H54 (cell line): ENCODE measurements around the gene CDKAL1.
"Not testable (repeated sequence)": the region's sequence is repeated elsewhere in the genome, so short reads cannot be mapped to it uniquely, and the experiment has no call there.

Experiments
- DNase-seq: peaks from one replicate; pipeline ENCODE4 v3.0.0; 2011; ENCODE audit warnings: low spot score, mixed read lengths; ENCODE audit not compliant: insufficient read length
- FAIRE-seq: peaks from 3 replicates; lab custom pipeline; 2011; peaks lifted over from hg19 to GRCh38; lab: Jason Lieb, UNC
- POLR2A ChIP-seq: IDR thresholded peaks from 2 replicates; pipeline ENCODE4 v1.6.1; 2011; ENCODE audit warnings: low read depth, mild to moderate bottlenecking, low read length

The CDKAL1 gene

DNA sequence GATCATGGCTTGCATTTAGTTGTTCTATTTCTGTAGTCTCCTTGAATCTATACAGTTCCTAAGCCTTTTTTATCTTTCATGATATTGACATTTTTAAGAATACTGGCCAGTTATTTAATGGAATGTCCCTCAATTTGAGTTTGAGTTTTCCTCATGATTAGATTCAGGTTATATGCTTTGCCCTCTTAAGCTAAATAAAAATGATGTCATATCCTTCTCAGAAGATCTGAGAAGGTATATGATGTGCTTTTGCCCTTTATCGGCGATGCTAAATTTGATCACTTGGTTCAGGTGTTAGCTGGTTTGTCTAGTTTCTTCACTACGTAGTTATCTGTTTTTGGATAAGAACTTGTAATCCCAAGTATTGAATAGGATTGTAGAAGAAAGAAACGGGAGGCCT is 549.5 kb downstream of the CDKAL1 start:
- FAIRE-seq = no peak
- DNase-seq = no peak
- TF ChIP-seq POLR2A = no peak

DNA sequence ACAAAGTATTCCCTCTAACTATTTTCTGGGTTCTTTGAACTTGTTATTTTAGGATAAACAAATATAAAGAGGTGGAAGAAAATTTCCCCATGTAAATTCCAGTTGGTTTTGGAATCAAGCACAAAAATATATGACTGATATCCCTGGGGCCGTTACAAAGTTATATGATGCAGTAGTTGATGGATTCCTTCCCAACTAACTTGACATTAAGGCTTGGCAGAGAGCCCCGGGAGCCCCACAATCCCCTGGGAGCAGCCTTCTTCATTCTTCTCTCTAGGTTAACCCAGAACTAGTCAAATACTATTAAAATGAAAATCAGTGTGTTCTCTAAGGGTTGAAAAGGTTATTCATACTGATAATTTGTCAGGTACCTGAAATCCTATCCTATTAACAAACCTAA is 550.4 kb downstream of the CDKAL1 start:
- no peak for TF ChIP-seq POLR2A
- no peak for FAIRE-seq

DNA sequence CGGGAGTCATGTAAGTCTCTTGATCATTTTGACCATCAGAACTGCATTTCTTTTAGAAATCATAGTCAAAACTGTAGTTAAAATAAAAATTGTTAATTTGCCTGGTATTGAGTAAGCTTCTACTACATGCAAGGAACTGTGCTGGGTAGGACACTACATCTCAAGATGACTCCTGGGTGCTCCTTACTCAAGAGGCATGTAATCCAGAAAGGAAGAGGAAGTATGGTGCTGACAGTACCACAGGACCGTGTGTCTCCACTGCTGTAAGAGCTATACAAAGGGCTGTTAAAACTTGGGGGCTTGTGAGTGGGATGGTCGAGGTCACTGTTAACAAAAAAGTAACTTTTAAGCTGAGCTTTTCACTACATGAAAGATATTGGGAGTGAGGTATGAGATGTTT is 551.0 kb downstream of the CDKAL1 start:
- no peak for TF ChIP-seq POLR2A
- no peak for DNase-seq
- FAIRE-seq = no peak

More for the DNA sequence above, 550.4 kb downstream of the CDKAL1 start:
- DNase-seq = no peak

DNA sequence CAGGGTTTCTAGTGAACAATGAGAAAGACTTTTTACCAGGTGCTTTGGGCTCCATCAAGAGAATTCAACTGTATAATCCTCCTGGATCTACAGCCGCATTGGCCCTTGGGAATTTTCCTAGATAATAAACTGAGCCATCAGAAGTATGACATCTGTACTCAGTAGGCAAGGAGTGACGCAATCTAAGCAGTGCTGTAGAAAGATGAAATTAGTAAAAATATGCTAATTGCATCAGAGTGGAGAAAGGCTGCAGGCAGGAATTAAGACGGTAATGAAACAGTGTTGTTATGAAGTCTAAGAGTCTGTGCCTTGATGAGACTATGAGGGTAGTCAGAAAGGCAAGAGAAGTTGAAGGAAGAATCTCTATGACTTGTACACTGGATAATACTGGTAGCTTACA is 551.4 kb downstream of the CDKAL1 start:
- TF ChIP-seq POLR2A = no peak
- FAIRE-seq = no peak
- DNase-seq = no peak

DNA sequence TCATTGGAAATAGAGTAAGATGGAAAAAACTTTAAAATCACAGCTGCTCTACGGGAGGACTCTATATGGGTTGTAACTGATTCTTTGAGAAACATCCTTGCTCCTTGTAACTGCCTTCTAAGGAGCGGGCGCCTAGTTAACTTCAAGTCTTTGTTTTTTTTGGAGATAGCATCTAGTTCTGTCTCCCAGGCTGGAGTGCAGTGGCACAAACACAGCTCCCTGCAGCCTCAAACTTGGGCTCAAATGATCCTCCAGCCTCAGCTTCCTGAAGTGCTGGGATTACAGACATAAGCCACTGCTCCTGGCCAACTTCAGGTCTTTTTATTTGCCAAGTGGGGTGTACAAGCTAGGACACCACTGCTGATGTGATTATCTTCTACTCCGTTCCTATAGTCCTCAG is 552.9 kb downstream of the CDKAL1 start:
- TF ChIP-seq POLR2A = no peak
- FAIRE-seq = no peak
- DNase-seq = no peak

DNA sequence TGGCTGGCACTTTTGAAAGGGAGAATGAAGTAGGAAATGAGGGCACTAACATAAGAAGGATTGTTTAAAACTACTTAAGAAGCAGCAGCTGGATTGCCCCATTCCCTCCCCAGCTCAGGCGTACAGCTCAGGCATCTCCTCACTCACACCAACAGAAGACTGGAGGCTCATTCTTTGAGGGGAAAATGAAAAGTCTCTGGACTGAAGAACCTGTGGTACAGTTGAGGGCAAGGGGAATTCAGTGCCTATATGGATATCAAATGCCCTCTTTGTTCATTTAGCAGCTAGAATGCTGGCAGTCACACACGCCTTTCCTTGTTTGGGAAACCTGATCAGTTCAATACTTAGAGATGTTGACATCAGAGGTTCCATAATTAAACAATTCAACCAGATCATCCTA is 557.2 kb downstream of the CDKAL1 start:
- DNase-seq = no peak
- TF ChIP-seq POLR2A = no peak
- FAIRE-seq = no peak

DNA sequence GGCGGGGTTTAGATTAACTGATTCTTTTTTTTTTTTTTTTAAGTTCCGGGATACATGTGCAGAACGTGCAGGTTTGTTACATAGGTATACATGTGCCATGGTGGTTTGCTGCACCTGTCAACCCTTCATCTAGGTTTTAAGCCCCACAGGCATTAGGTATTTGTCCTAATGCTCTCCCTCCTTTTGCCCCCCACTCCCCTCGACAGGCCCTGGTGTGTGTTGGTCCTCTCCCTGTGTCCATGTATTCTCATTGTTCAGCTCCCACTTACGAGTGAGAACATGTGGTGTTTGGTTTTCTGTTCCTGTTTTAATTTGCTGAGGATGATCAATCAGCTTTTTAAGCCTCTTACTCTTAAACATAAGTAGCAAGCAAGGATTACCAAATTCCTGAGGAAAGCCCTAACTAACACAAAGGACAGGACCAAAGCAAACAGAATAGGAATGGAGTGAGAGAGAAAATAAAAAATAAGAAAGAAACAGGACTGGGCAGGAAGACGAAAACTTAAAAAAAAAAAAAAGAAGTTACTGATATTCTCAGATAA is 558.0 kb downstream of the CDKAL1 start:
- not testable (repeated sequence) for DNase-seq, FAIRE-seq

DNA sequence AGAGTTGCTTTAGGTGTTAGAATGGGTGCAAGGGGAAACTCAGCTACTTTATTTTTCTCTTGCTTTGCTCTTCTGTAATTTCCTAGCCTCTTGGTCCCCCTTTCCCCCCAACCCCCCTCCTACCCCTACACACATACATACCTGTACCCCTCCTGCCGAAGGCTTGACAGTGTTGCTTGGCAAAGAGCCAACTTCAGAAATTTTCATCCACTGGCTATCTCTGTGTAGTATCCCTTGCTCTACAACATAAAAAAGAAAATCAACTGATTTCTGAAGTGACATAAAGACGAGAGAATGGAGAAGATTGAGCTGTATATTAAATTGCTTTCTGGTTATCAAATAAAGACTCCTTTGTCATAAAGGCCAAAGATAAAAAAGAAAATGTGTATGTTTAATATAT is 561.2 kb downstream of the CDKAL1 start:
- FAIRE-seq = no peak
- no peak for DNase-seq
- no peak for TF ChIP-seq POLR2A

DNA sequence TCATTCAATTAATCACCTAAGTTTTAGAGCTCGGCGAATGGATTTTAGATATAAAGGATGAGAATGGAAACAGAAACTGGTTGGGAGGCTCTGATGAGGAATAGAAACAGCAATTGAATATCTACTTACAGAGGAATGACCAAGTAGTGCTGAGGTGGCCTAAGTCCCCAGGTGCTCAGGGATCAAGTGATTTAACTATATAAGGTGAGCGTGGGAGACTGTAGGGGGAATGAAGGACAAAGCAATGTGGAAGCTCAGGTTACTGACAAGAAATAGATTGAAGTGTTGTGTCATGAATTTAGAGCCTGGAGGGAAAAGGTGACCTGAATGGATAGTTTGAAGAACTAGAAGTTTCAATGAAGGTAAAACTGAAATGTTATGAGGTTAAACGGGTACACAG is 563.9 kb downstream of the CDKAL1 start:
- no peak for TF ChIP-seq POLR2A
- no peak for DNase-seq
- FAIRE-seq = no peak

DNA sequence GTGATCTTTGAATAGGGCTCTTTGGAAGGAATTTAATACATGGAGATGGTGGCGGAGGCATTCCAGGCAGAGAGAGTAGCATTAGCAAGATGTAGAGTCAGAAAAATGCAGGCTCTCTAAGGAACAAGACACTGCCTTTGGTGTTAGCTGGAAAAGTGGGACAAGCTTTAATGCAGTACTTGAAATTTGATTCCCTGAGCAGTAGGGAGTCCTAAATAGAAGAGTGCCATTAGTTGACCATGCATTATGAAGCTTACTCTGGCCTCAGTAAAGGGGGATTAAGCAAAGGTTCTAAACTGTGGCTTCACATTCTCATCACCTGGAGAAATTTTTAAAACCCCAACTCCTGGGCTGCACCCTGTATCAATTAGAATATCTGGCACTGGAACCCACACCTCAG is 564.5 kb downstream of the CDKAL1 start:
- DNase-seq (no peak), FAIRE-seq (no peak)
- no peak for TF ChIP-seq POLR2A

DNA sequence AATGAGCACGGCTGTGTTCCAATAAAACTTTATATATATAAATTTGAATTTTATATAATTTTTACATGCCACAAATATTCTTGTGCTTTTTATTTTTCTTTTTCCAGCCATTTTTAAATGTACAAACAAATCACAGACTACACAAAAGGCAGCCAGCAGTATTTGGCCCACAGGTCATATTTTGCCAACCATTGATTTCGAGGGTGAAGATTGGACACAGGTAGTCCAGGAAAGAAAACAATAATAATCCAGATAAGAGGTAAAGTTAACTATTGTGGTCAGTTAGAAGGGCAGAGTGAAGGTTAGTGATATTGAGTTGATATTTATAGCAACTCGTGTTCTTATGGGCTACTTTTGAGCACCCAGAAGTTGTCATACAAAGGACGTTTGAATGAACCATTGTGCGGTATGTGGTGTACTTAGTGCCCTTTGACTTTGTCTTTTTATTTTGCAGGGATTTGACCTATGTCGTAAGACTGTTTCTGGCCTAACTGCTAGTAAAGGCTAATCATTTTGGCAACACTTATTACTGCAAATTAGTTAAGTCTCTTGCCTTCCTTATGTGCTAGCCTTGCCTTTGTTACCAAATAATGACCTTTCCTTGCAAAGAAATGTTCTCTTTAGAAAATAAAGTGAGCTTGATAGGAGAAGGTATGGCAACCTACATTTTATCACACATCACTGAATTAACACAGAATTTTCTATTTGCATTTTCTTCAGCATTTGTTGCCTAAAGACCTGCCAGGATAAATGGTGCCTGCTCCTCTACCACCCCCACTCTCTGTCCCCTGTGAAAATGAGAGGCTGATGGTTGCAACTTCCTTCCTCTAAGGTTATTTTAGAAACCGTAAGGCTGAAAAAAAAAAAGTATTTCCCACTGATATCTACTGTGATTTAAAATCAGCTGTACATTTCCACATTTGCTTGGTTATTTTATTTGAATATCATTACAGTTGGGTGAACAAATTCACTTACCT is 565.4 kb downstream of the CDKAL1 start:
- no peak for TF ChIP-seq POLR2A
- DNase-seq = no peak
- FAIRE-seq = no peak

DNA sequence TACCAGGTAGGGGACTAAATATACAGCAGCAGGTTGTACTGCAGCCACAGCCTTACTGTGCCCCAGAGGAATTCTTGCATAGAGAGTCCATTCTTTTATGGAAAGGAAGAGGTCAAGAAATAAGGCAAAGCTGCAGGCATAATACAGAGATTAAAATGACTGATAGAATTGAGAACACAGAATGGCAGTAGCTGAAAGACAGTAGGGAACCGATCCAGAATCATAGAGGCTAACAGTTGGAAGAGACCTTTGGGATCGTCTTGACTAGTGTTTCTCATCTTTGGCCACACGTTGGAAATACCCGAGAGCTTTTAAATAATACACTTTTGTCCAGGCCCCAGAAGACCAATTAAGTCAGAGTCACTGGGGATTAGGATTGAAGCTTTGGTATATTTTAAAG is 566.7 kb downstream of the CDKAL1 start:
- no peak for TF ChIP-seq POLR2A
- DNase-seq (no peak), FAIRE-seq (no peak)

DNA sequence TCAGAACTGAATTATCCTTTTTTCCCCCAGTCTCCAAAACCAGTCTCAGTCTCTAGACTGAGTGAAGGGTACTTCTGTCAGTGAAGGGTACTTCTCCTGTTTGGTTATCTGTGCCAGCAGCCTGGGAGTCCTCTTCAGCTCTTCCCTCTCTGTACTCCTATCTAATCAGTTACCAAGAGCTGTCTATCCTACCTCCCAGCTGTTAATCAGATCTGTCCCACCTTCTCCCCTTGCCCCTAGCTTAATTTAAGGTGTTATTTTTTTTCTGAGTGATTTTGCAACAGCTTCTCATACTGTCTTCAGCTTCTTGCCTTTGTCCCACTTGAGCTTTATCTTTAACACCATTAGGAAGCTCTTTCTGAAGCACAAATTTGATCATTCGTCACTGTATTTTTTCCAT is 567.4 kb downstream of the CDKAL1 start:
- FAIRE-seq = no peak
- TF ChIP-seq POLR2A = no peak
- no peak for DNase-seq

DNA sequence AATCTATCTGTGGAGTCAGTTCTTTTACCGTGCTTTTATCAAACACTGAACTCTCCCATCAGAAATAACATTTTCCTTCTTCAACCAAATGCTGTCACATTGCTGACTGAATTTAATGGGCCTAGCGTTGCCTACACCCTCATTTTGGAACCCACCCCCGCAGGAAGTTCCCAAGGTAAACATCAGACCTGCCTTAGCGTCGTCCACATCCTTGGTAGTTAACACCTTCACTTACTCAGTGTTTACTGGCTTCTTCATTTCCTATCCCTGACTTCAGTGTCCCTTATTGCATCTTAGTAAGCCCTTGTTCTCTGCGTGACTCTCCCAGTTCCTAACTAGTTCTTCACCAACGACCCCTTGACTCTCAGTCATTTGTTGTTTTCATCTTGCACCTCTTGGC is 567.9 kb downstream of the CDKAL1 start:
- no peak for TF ChIP-seq POLR2A
- FAIRE-seq (no peak), DNase-seq (no peak)

DNA sequence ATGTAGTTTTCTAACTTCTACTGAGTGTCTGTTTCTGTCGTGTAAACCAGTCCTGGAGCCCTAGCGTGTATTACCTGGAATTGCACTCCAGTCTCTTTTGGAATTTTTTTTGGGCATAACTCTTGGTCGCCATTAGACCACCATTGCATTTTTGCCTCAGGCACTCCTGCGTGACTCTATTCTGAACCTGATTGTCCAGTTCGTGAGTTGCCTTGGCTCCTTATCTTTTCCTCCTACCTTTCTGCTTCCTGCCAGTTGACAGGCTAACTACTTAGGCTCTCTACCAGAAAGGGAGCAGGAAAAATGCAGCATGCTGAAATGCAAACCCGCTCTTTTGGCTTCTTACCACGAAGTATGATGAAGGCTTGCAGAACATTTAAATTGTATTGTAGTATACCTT is 568.4 kb downstream of the CDKAL1 start:
- TF ChIP-seq POLR2A = no peak
- no peak for DNase-seq
- FAIRE-seq = no peak
